NCI-H345 treated with DMSO at 0.1 percent for 48 hours (cell line): ENCODE measurements around the gene SETMAR.
"Not testable (repeated sequence)": the region's sequence is repeated elsewhere in the genome, so short reads cannot be mapped to it uniquely, and the experiment has no call there.

Source experiments
- DNase-seq: peaks from one replicate; lab custom pipeline; 2025; ENCODE audit not compliant: unreplicated experiment; lab: John Stamatoyannopoulos, UW

SETMAR gene

GRCh38 chr3:4313606-4314293 is 10.6 kb downstream of the SETMAR start:
- DNase-seq, result no peak

DNA sequence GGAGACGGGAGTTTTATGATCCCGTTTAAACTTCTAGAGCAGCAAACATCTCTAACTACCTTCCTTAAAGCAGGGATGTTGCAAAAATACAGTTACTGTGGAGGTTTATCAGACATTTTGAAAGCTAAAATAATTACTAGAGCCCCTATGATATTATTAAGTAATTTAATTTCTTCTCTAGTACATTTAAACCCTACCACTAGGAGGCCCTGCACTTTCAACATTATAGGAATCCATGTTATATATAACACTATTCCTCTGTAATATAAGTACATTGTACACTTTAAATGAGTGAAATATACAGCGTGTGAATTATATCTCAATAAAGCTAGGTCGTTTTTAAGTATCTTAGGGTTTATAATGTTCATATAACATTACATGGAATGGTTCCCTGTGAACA is 11.5 kb downstream of the SETMAR start:
- no peak for DNase-seq

DNA sequence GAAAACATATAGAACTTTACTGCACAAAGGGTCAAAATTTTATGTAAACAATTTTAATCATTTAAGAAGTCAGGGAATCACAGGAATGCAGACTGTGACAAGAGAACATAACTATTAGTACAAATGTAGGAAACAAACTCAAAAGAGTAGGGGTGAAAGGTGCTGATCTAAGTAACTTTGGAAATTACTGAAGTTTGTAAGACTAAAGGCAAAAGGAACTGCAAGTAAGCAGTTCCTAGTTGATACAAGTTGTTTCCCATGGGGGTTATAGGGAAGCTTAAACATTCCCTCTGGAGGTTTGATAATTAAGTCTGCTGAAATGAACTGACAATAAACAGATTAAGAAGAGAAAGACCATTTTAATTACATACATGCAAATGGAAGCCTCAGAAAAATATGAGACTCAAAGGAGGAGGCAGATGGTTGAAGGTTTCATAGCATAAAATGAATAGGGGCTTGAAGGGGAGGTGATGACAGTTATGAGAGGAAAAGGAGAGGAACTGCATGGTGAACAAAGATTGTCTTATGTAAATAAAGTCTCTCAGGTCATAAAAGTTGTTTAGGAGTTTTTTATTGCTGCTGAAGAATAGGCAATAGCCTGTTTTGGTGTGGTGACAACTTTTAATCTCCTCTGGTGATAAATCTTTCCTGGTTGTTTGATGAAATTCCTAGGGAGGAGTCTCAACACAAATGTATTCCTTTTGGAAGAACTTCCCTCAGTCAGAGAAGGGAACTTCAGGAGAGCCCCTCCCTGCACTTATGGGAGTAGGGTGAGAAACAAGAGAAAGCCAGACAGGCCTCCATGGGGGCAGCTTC is 17.1 kb downstream of the SETMAR start:
- no peak for DNase-seq

DNA sequence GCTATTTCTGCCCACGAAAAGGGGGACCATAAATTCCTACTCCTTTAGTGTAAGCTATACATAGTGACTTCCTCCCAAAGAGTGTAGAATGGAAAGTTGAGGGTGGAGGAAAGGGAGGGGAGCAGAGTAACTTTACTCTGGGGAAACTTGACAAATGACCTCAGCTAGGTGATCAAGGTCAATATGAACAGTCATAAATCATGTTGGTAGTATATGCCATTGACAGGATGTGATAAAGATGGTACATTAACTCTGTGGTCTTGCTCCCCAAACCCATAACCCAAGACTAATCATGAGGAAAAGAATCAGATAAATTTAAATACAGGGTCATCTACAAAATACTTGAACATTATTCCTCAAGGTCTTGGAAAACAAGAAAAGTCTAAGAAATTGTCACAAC is 18.6 kb downstream of the SETMAR start:
- no peak for DNase-seq

- no peak for DNase-seq
These were observed 19.5 kb downstream of the SETMAR start for GRCh38 chr3:4322635-4323034.

DNA sequence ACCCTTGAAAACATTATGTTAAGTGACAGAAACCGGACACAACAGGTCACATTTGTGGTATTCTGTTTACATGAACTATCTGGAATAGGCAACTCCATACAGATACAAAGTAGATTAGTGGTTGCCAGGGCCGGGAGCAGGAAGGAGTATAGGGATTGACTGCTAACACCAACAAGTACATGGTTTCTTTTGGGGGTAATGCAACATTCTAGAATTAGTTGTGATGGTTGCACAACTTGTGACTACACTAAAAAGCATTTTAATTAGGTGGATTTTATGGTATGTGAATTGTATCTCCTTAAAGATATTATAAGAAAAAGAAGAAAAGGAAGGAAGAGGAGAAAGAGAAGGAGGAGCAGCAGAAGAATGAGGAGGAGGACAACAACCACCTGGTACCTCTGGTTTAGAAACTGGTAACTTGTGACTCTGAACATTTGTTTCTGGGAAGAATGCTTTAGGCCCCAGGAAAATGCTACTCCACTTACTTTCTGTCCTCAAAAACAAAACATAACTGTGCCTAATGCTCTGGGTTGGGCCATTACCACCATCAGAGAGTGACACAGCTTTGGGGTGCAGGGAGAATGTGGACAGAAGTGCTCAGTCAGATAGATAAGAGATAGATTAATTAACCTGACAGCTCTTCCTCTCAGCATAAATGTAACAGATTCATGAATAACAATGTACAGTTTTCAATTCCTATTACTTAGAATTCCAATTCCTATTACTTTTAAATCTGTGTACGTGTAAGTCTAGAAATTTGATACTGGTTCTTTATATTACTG is 20.3 kb downstream of the SETMAR start:
- no peak for DNase-seq

DNA sequence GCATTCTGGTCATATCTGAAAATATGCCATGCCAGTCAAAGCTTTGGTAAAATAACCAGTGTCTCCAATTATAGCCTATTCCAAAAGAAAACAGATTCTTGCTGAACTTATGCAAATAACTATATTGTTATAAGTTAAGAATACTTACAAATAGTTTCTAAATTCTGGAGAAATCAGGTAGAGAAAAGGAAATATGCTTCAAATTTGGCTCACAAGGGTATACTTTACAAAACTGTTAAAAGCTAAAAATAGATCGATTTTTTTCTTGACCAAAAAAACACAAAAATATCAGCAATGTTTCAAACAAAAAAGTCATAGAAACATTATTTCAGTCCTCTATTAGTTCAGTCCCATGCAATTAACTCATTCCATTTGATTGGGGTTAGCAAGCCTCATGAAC is 23.7 kb downstream of the SETMAR start:
- DNase-seq, result no peak

DNA sequence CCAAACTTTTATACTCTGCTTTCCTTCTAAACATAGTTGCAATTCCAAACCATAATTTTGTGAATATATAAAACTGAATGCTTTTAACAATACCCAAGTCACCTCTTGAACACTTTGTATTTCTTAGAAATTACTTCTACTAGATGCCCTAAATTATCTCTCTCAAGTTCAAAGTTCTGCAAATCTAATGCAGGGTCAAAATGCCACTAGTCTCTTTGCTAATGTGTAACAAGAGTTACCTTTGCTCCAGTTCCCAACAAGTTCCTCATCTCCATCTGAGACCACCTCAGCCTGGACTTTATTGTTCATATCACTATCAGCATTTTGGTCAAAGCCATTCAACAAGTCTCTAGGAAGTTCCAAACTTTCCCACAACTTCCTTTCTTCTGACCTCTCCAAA is 26.6 kb downstream of the SETMAR start:
- DNase-seq, result not testable (repeated sequence)

DNA sequence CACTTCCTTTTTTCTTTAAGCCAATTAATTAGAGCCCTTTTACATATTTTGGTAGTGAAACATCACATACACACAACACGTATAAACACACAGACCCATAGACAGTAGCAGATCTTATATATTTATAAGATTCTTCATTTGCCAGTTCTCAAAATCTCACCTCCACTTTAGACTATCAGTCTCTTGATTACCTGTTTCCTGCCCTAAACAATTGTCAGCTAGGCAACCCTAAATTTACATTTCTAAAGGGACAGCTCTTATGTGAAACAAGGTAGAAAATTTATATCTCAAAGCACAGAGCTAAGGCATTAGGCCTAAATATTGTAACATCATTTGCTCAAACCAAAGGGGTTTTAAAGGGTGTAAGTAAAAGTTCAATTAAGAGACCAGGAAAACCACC is 28.9 kb downstream of the SETMAR start:
- DNase-seq, result no peak

DNA sequence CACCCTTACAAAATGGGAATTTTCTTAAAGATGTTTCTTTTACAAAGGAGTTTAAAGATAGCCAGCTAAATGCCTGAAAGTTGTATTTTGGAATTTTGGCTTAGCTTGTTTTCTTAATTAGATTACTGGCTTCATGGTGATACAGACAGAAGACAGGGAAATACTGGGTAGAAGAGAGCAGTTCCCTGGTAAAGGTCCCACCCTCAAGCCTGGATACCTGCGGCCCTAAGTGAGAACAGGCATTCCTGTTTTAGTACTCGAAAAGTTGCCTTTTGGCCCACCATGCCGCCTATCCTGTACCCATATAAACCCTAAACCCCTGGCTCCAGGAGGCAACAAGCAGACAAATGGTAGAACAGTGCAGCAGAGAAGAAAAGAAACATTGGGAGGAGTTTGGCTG is 29.4 kb downstream of the SETMAR start:
- no peak for DNase-seq

GRCh38 chr3:4332991-4333390 is 29.8 kb downstream of the SETMAR start:
- no peak for DNase-seq

- no peak for DNase-seq
These were observed 31.4 kb downstream of the SETMAR start for GRCh38 chr3:4334548-4334947.

DNA sequence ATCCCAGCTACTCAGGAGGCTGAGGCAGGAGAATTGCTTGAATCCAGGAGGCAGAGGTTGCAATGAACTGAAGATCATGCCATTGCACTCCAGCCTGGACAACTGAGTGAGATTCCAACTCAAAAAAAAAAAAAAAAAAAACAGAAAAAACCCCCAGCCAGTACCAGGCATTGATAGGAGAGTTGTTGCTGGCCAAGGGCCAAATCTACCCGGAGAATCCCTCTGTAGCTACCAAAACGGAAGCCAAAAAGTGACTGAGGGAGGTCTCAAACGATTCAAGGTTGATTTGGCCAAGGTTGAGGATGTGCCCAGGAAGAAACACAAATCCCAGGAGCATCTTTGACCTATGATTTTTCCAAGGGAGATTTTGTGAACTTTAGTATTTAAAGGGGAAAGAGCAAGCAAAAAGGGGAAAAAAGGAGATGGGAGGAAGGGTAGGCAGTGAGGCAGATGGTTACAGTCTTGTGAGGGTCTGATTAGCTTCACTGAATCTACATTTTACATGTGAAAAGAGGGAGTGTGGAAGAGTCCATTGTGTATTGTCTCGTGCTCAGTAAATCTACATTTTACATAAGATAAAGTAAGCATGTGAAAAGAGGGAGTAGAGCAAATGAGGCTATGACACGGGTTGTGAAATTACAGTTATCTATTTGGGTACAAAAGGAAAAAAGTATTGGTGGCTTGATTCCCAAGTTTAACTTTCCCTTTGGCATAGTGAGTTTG is 32.8 kb downstream of the SETMAR start:
- no peak for DNase-seq

GRCh38 chr3:4336850-4337546 is 33.8 kb downstream of the SETMAR start:
- DNase-seq, result no peak

DNA sequence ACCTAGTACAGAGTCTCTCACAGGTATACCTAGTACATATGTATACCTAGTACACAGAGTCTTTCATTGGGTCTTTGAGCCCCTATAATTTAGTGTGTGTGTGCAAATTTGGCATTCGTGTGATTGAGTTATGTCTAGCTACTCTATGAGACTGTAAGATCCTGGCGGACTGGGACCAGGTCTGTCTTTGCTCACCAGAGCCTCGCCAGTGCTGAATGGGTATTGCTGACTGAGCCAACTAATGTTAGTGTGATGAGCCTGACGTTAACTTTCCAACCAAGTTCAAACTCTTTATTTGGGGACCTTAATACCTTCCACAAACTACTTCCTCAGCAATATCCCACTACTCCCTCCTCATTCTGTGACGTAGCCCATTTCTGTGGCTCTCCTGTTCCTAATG is 35.6 kb downstream of the SETMAR start:
- no peak for DNase-seq

- DNase-seq, result no peak
These were observed 36.9 kb downstream of the SETMAR start for GRCh38 chr3:4340077-4340410.

- no peak for DNase-seq
These were observed 37.5 kb downstream of the SETMAR start for GRCh38 chr3:4340411-4341335.

DNA sequence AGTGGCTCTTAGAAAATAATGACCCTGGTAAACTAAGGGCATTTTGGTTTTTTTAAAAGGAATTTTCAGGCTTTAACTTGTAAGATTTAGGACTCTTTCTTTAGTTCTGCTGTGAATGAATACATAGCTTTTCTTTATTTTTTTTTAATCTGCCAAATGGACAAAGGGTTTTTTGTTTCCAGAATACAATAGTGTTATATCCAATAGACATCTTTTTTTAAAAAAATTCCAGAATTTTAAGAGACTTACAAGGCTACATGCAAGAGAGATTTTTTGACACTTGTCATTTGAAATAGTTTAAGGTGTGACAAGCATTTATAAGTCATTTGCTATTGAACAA is 38.1 kb downstream of the SETMAR start:
- DNase-seq, result no peak

DNA sequence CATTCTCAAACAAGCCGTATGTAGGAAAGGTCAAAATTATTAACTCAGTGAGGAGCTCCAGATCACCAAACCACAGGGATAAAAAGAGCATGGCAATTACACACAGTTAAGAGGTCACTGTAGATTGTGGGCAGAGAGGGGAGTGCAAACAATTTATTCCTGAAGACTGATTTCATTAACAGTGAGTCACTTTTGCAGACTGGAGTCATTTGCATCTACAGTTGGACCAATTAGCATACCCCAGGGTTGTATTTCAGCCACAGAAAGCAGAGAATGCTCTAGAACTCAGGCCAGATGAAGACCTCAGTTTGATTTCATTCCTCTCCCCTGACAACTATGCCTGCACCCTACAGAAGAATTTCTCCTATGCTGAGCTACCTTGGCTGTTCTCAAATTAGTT is 40.1 kb downstream of the SETMAR start:
- DNase-seq, result no peak

GRCh38 chr3:4350789-4351163 is 47.6 kb downstream of the SETMAR start:
- peak; percentile 23 for DNase-seq
